MM.1S (cell line): ENCODE results near the gene STN1.

Experiments
- DNase-seq: peaks from one replicate; pipeline ENCODE4 v3.0.0-alpha.2; 2015
- H2AFZ ChIP-seq: fragments of 300-600 bp; sonication (generic); 2 replicates; pipeline ENCODE4 v1.6.0; 2016; ENCODE audit warnings: antibody characterized with exemption, low read length
- H3F3A ChIP-seq: fragments of 300-600 bp; sonication (generic); 2 replicates; pipeline ENCODE4 v1.6.1; 2016; ENCODE audit warnings: mild to moderate bottlenecking, antibody characterized with exemption, low read length, moderate library complexity, mixed read lengths; ENCODE audit not compliant: insufficient read depth
- H3K27ac ChIP-seq: fragments of 300-600 bp; sonication (generic); 2 replicates; pipeline ENCODE4 v1.5.1; 2016; ENCODE audit warnings: mild to moderate bottlenecking, low read length
- H3K27me3 ChIP-seq: fragments of 300-600 bp; sonication (generic); replicated peaks from 2 replicates; pipeline ENCODE4 v1.6.0; 2016; ENCODE audit warnings: low read length; ENCODE audit not compliant: insufficient read depth
- H3K36me3 ChIP-seq: fragments of 300-600 bp; sonication (generic); replicated peaks from 2 replicates; pipeline ENCODE4 v1.6.1; 2016; ENCODE audit warnings: mild to moderate bottlenecking, low read length, mixed read lengths; ENCODE audit not compliant: insufficient read depth
- H3K4me1 ChIP-seq: fragments of 300-600 bp; sonication (generic); 2 replicates; pipeline ENCODE4 v1.6.1; 2016; ENCODE audit warnings: low read length, mixed read lengths
- H3K4me2 ChIP-seq: fragments of 300-600 bp; sonication (generic); 2 replicates; pipeline ENCODE4 v1.6.0; 2016; ENCODE audit warnings: low read depth, low read length
- H3K4me3 ChIP-seq: fragments of 300-600 bp; sonication (generic); 2 replicates; pipeline ENCODE4 v1.5.1; 2016; ENCODE audit warnings: low read length, mixed read lengths
- H3K79me2 ChIP-seq: fragments of 300-600 bp; sonication (generic); 2 replicates; pipeline ENCODE4 v1.6.1; 2016; ENCODE audit warnings: mixed run types, low read length, mixed read lengths
- H3K9ac ChIP-seq: fragments of 300-600 bp; sonication (generic); 2 replicates; pipeline ENCODE4 v1.6.1; 2016; ENCODE audit warnings: low read length, mixed read lengths
- H3K9me2 ChIP-seq: fragments of 300-600 bp; sonication (generic); replicated peaks from 2 replicates; pipeline ENCODE4 v1.6.1; 2016; ENCODE audit warnings: mild to moderate bottlenecking, low read length, mixed read lengths; ENCODE audit not compliant: insufficient read depth
- H3K9me3 ChIP-seq: fragments of 300-600 bp; sonication (generic); replicated peaks from 2 replicates; pipeline ENCODE4 v1.6.1; 2016; ENCODE audit warnings: mild to moderate bottlenecking, low read length, mixed read lengths; ENCODE audit not compliant: insufficient read depth
- H4K20me1 ChIP-seq: fragments of 300-600 bp; sonication (generic); 2 replicates; pipeline ENCODE4 v1.6.1; 2016; ENCODE audit warnings: mild to moderate bottlenecking, low read length, moderate library complexity, mixed read lengths; ENCODE audit not compliant: insufficient read depth
- EZH2 ChIP-seq: fragments of 300-600 bp; sonication (generic); optimal IDR thresholded peaks from 2 replicates; pipeline ENCODE3; 2017; ENCODE audit warnings: low read depth, mild to moderate bottlenecking, antibody characterized with exemption, low read length, mixed read lengths
- EZH2phosphoT487 ChIP-seq: fragments of 300-600 bp; sonication (generic); IDR thresholded peaks from 2 replicates; pipeline ENCODE4 v1.6.1; 2018; ENCODE audit warnings: antibody characterized with exemption, low read length
- TF ChIP-seq, protein P1 (sequence below): fragments of 300-600 bp; sonication (generic); IDR thresholded peaks from 2 replicates; pipeline ENCODE4 v1.5.1; 2016; ENCODE audit warnings: antibody characterized with exemption, low read length, mixed read lengths

Gene STN1

DNA sequence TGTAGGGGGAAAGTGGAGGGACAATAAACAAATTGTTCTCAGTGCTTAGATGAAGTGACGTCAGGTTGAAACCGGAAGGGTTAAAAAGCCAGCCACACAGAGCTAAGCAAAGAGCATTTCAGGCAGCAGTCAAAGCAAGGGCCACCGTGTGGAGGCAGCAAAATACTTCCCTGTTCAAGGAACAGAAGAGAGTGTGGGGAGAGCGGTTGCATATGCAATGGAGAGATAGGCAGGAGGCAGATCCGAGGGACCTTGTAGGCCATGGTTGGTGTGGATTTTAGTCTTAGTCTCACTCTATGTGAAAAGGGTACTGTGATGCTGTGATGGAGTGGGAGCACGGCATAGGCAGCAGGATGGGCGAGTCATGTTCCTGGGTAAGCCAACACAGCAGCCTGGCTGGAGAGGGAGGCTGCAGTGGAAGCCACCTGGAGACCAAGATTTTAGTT is 3.8 kb upstream of the STN1 start:
- Histone ChIP-seq H3K79me2 (peaks cover 8% of the 10 kb centered on the region), H3K9ac (no peak overlapping the region), H3F3A (peaks cover 13% of the 10 kb centered on the region; the same call in 1 of the 2 replicates), H2AFZ (no peak overlapping the region), H3K4me2 (no peak overlapping the region), H3K27me3 (no peaks in the 10 kb centered on the region), H3K4me3 (no peak overlapping the region), H4K20me1 (no peaks in the 10 kb centered on the region), H3K4me1 (peaks cover 9% of the 10 kb centered on the region), H3K9me2 (no peaks in the 10 kb centered on the region), H3K27ac (no peak overlapping the region), H3K36me3 (no peaks in the 10 kb centered on the region), H3K9me3 (no peaks in the 10 kb centered on the region)
- DNase-seq, result no peak
- TF ChIP-seq EZH2phosphoT487, result no peak

DNA sequence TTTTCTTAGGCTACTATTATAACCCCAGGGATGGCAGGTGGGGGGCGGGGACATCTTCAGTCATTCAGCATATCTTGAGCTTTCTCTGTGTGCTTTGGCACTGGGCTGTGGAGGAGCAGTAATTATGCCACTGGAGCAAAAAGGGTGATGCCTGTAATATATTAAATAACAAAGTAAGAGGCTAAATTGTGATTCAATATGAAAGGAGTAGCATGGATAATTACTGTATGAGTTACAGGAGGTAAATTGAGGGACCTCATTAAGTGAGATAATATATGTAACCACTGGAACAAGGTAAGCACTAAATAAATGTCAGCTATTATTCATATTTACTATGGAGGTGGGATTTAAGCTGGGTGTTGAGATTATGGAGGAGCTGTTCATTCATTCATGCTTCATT is 3.3 kb upstream of the STN1 start:
- H3K36me3 ChIP-seq, result no peaks in the 10 kb centered on the region
- no peak overlapping the region for H3K4me3 ChIP-seq
- H3K9ac ChIP-seq, result no peak overlapping the region
- no peaks in the 10 kb centered on the region for H4K20me1 ChIP-seq
- no peaks in the 10 kb centered on the region for H3K9me3 ChIP-seq
- H3K4me2 ChIP-seq, result no peak overlapping the region
- peaks cover 13% of the 10 kb centered on the region; the same call in 1 of the 2 replicates for H3F3A ChIP-seq
- H3K4me1 ChIP-seq, result peaks cover 9% of the 10 kb centered on the region
- H3K27me3 ChIP-seq, result no peaks in the 10 kb centered on the region
- H3K9me2 ChIP-seq, result no peaks in the 10 kb centered on the region
- peaks cover 8% of the 10 kb centered on the region for H3K79me2 ChIP-seq
- H2AFZ ChIP-seq, result no peak overlapping the region
- no peak for DNase-seq
- no peak for TF ChIP-seq EZH2phosphoT487
- no peak for TF ChIP-seq EZH2
- TF ChIP-seq, protein P1, sequence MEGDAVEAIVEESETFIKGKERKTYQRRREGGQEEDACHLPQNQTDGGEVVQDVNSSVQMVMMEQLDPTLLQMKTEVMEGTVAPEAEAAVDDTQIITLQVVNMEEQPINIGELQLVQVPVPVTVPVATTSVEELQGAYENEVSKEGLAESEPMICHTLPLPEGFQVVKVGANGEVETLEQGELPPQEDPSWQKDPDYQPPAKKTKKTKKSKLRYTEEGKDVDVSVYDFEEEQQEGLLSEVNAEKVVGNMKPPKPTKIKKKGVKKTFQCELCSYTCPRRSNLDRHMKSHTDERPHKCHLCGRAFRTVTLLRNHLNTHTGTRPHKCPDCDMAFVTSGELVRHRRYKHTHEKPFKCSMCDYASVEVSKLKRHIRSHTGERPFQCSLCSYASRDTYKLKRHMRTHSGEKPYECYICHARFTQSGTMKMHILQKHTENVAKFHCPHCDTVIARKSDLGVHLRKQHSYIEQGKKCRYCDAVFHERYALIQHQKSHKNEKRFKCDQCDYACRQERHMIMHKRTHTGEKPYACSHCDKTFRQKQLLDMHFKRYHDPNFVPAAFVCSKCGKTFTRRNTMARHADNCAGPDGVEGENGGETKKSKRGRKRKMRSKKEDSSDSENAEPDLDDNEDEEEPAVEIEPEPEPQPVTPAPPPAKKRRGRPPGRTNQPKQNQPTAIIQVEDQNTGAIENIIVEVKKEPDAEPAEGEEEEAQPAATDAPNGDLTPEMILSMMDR, result no peak
- H3K27ac ChIP-seq, result no peak overlapping the region

DNA sequence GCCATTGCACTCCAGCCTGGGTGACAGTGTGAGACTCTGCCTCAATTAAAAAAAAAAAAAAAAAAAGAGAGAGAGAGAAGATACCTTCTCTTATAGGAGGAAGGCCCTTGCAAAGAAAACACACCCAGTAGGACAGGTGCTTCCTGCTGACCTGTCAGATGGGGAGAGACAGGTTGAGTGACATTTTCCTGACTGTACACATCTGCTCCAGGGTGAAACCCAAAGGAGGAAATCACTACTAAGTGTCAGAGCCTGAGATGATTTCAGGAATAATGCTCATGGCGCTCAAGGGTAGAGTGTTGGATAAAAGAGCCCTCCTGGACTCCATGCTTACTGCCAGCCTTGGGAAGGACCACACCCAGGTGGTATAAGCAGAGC is 1.7 kb upstream of the STN1 start:
- H3F3A ChIP-seq, result peaks cover 13% of the 10 kb centered on the region; the same call in 1 of the 2 replicates
- H3K9ac ChIP-seq, result no peak overlapping the region
- no peak overlapping the region for H2AFZ ChIP-seq
- H3K79me2 ChIP-seq, result peaks cover 13% of the 10 kb centered on the region
- TF ChIP-seq, protein P1, result no peak
- TF ChIP-seq EZH2phosphoT487 (no peak), EZH2 (no peak)
- H3K4me1 ChIP-seq, result peaks cover 9% of the 10 kb centered on the region
- DNase-seq, result peak; percentile 44
- no peak overlapping the region for H3K4me3 ChIP-seq
- H3K9me2 ChIP-seq, result no peaks in the 10 kb centered on the region
- no peak overlapping the region for H3K4me2 ChIP-seq
- H3K36me3 ChIP-seq, result no peaks in the 10 kb centered on the region
- H3K27me3 ChIP-seq, result no peaks in the 10 kb centered on the region
- no peaks in the 10 kb centered on the region for H4K20me1 ChIP-seq
- no peak overlapping the region for H3K27ac ChIP-seq
- no peaks in the 10 kb centered on the region for H3K9me3 ChIP-seq

DNA sequence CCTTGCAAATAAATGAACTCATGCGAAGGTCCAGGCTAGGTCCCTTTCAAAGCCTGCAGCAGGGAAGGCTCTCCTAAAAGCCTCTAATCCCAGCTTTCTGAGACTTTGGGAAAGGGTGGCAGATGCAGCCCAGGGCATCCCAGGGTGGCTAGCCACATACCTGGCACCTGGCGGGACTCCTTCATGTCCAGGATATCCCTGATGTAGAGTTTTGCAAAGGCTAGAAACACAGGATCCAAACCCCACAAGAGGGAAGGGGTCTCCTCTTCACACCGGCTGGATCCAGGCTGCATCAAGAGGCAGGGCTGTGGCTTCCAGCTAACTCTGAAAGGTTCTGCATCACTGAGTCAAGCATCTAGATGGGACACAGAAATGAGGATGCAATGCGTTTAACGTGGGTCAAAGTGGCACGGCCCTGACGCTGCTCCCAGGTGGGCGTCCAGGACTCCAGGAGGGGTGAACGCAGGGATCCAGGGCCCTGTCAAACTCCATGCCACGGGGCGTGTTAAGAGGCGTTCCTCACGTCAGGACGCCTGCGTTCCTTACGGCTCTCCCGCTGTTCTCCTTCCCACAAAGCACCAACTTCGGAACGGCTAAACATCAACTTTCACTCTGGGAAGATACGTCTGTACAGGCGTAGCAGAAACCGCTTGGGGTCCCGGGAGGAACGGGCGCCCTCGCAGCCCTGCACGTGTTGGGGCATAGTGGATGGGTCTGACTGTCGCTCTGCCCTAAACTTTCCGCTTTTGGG is 507 bp downstream of the STN1 start:
- Histone ChIP-seq H3K4me2 (peak overlapping the region; percentile 100), H3K27ac (peak overlapping the region; percentile 57; the same call in 1 of the 2 replicates), H3K9me3 (no peaks in the 10 kb centered on the region), H3K9me2 (no peaks in the 10 kb centered on the region), H2AFZ (peak overlapping the region; percentile 95), H3K79me2 (peaks cover 13% of the 10 kb centered on the region), H3K4me1 (peaks cover 9% of the 10 kb centered on the region), H3K4me3 (peak overlapping the region; percentile 94), H4K20me1 (no peaks in the 10 kb centered on the region), H3K9ac (peak overlapping the region; percentile 88), H3K27me3 (no peaks in the 10 kb centered on the region), H3F3A (peaks cover 19% of the 10 kb centered on the region; the same call in 1 of the 2 replicates), H3K36me3 (no peaks in the 10 kb centered on the region)
- DNase-seq, result peak; percentile 26
- TF ChIP-seq EZH2 (no peak), EZH2phosphoT487 (no peak)
- TF ChIP-seq, protein P1, result no peak
